22Rv1 (cell line): Measurements from ENCODE around the gene DCLK1.

Experiments
- H3K27ac ChIP-seq: fragments of 450-650 bp; 2 replicates; pipeline ENCODE4 v1.5.1; 2017
- ZFX ChIP-seq: fragments of 450-650 bp; IDR thresholded peaks from 2 replicates; pipeline ENCODE4 v1.6.1; 2017; ENCODE audit warnings: antibody characterized with exemption, borderline replicate concordance
- TF ChIP-seq, protein P1 (sequence below): fragments of 450-650 bp; IDR thresholded peaks from 2 replicates; pipeline ENCODE4 v1.5.1; 2017; ENCODE audit warnings: mild to moderate bottlenecking

Gene DCLK1

DNA sequence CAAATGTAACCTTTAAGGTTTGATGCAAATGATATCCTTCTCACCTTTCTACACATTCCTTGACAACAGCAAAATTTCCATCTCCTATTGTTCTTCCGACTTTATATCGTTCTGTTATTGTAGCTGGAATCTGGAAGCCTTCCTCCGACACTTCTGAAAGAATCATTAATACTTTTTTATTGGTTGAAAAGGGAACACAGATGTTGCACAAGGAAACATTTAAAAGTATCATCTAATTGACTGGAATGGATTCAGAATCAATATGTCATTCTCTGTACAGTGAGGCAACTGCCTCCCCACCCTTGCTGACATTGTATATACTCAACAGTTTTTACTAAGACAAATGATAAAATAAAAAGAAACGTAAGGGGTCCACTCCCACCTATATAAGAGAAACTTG, 295.2 kb downstream of the DCLK1 start:
- no peak for TF ChIP-seq ZFX
- TF ChIP-seq, protein P1, sequence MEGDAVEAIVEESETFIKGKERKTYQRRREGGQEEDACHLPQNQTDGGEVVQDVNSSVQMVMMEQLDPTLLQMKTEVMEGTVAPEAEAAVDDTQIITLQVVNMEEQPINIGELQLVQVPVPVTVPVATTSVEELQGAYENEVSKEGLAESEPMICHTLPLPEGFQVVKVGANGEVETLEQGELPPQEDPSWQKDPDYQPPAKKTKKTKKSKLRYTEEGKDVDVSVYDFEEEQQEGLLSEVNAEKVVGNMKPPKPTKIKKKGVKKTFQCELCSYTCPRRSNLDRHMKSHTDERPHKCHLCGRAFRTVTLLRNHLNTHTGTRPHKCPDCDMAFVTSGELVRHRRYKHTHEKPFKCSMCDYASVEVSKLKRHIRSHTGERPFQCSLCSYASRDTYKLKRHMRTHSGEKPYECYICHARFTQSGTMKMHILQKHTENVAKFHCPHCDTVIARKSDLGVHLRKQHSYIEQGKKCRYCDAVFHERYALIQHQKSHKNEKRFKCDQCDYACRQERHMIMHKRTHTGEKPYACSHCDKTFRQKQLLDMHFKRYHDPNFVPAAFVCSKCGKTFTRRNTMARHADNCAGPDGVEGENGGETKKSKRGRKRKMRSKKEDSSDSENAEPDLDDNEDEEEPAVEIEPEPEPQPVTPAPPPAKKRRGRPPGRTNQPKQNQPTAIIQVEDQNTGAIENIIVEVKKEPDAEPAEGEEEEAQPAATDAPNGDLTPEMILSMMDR: no peak
- H3K27ac ChIP-seq: no peak overlapping the region

DNA sequence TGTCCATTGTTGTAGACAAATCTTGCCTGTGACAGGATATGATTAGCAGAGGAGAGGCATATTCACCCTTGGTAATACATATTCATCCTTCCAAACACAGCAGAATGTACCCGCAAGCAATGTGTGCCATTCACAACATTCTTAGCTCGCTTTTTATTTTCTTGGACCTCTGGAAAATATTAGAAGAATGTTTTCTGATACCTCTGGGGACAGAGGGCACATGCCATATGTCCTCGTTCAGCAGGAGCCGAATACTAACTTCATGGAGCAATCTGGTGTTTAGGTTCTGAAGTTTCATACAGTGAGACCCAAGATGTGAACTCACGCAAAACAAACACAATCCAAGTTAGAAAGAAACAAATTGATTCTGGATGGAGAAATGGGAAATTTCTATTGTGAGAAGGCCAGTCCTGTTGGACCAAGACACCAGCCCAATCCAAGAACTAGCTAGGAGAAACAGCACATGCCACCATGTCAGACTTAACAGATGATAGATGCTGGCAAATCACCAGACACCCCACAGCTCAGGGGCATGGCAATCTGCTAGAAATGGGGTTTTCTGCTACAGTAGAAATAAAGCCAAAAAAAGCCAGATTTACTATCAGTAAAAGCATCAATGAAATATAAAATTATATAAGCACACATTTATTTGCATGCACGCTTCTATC, 297.4 kb downstream of the DCLK1 start:
- no peak for TF ChIP-seq ZFX
- TF ChIP-seq, protein P1: no peak

DNA sequence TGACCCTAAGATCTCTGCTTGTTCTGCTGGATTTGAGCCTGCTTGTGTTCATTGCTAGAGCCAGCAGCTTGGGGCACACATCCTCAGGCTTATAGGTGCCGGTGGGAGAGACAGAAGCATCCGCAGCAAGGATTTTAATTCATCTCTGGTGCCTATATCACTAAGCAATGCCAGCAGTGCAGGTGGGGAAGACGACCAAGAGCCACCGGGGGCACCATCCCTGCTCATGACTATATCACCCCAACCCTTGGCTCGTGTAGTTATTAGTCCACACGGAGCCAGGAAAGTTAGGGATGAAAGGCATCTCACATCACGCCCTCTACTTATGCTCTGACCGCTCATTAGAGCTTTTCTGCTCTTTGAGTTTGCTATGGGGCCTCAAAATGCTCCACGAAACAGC, 298.2 kb downstream of the DCLK1 start:
- H3K27ac ChIP-seq: no peak overlapping the region
- TF ChIP-seq ZFX: no peak

More for the DNA sequence above, 297.4 kb downstream of the DCLK1 start:
- no peak overlapping the region for H3K27ac ChIP-seq

DNA sequence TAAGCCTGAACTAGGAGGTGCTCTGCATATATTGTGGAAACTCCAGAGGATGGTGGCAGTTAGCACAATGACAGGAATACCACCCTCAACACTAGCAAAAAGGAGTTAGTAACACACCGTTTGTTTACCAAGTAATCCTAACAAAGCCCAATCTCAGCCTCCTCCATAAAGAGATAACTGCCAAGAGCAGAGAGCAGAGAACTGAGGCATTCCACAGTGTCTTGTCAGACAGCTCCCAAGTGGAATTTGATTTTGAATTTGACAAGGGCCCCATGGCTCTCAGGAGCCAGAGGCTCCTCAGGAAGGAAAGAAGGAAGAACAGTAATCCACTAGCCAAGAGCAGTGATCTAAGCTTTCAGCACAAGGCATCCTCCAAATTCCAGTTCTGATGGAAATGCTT, 298.6 kb downstream of the DCLK1 start:
- H3K27ac ChIP-seq: no peak overlapping the region
- TF ChIP-seq ZFX: no peak
- TF ChIP-seq, protein P1: no peak

DNA sequence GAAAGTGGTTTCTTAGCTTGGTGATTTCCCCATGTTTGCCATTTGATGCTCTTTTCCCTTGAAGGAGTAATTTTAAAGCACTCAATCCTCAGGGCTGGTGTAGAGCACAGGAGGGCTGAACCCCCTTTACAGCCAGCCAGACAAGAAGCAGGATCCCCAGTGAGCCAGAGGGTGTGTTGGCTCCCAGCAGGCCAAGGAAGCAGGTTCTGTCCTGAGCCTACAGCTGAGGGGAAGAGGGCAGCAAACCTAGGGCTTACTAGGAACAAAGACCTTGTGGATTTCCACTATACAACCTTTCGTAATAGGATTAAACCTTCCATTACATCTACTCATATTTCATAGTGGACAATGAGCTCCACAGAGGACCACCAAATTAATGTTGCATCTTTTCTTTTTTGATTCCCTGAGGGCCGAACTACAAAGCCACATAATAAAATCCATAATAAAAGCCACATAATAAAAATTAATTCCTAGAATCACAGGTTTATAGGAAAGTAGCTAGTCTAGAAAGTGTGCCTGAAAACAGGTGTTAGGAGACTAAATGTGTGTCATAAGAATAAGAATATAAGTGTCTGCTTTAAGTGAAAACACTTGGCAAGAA, 300.2 kb downstream of the DCLK1 start:
- no peak for TF ChIP-seq ZFX
- TF ChIP-seq, protein P1: no peak
- no peak overlapping the region for H3K27ac ChIP-seq

DNA sequence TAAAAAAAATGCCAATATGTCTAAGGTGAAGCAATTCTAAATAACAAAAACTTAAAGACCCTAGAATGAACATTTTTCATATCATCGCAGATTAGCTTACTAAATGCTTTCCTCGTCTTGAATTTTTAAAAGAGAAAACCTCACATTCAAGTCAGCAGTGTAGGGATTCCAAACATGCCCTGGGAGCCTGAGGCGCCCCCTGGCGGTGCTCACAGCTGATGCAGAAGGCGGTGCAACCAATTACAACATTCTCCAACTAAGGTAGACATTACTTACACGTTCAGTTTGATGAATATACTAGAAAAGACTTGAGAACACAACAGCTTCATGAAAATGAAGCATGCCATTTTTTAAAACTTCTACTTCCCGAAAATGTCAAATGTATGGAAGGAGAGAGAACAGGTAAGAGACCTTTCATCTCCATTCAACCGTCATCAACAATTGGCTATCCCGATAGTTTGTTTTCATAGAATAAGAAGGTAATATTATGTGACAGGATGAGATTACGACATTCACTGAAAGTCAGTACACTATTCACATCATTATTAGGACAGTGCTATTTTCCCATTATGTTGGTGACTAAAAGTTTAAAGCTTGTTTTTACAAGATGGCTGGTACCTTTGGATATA, 304.4 kb downstream of the DCLK1 start:
- H3K27ac ChIP-seq: no peak overlapping the region
- TF ChIP-seq ZFX: no peak
- TF ChIP-seq, protein P1: peak; percentile 85

DNA sequence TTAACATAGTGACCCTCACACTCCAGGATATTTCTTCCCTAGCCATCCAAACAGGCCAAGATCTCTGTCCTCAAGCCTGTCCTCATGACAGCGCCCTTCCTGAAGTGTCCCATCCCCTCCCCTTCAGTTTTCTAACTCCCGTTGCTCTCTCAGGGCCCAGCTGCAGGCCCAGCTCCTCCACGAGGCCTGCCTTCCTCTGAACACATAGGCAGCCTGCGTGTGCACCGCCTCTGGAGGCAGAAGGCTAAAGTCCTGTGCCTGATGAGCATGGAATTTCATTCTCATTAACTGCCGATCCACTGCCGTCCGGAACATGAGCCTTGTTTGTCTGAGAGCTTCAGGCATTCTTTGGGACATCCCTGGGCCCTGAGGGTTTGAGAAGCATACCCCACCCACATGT, 306.4 kb downstream of the DCLK1 start:
- H3K27ac ChIP-seq: no peak overlapping the region
- TF ChIP-seq, protein P1: no peak
- TF ChIP-seq ZFX: no peak
